Stomach (tissue), 9 donors: Measurements from ENCODE around the gene GUCY2F. TPM values are rescaled to one million over a fixed set of nuclear protein-coding genes. Genes with fewer than 3 reads are reported as not detected.
A peak's percentile ranks its signal among the peaks of the same experiment; 100 is the strongest.

Experiments
- DNase-seq, 2 donors: peaks; one replicate each; pipeline versions ENCODE4 v3.0.0 to v3.0.0-alpha.2; 2013 to 2019
- H3K27ac ChIP-seq, 5 donors: fragments of 200-600 bp in 4 of 5; sonication (generic) in 4 of 5; one replicate each; pipeline ENCODE4 v1.5.1; 2013 to 2019; ENCODE audit warnings: mild to moderate bottlenecking in 1 of 5, moderate library complexity in 1 of 5
- H3K27me3 ChIP-seq, 3 donors: fragments of 200-600 bp; sonication (generic); one replicate each; pipeline ENCODE4 v1.5.1; 2017 to 2019; ENCODE audit warnings: mixed run types in 1 of 3
- H3K36me3 ChIP-seq, 4 donors: fragments of 200-600 bp; sonication (generic); 1 replicate in 3 of 4; 2 replicates in 1 of 4; pipeline ENCODE4 v1.5.1; 2016 to 2019
- H3K4me1 ChIP-seq, 4 donors: fragments of 200-600 bp; sonication (generic); one replicate each; pipeline ENCODE4 v1.5.1; 2016 to 2019
- H3K4me3 ChIP-seq, 4 donors: fragments of 200-600 bp; sonication (generic) in 3 of 4; one replicate each; pipeline ENCODE4 v1.5.1; 2016 to 2019; ENCODE audit warnings: mild to moderate bottlenecking in 1 of 4
- H3K9me3 ChIP-seq, 4 donors: fragments of 200-600 bp; sonication (generic); one replicate each; pipeline ENCODE4 v1.5.1; 2016 to 2019
- CTCF ChIP-seq, 7 experiments: fragments of 450-650 bp in 4 of 7; fragments of 200-600 bp in 3 of 7; sonication (generic) in 3 of 7; IDR thresholded peaks; one replicate each; pipeline ENCODE4 v1.5.1; 2016 to 2019; ENCODE audit warnings: antibody characterized with exemption in 7 of 7, control low read depth in 2 of 7, mild to moderate bottlenecking in 1 of 7
- EP300 ChIP-seq: sonication (generic); formaldehyde crosslinking; IDR thresholded peaks from one replicate; pipeline ENCODE4 v1.6.1; 2017; ENCODE audit warnings: antibody characterized with exemption
- POLR2A ChIP-seq, 4 donors: fragments of 450-650 bp; IDR thresholded peaks; one replicate each; pipeline ENCODE4 v1.6.1; 2016; ENCODE audit warnings: antibody characterized with exemption in 4 of 4, control low read depth in 2 of 4, mild to moderate bottlenecking in 1 of 4, moderate library complexity in 1 of 4
- POLR2AphosphoS5 ChIP-seq, 3 donors: sonication (generic); formaldehyde crosslinking; IDR thresholded peaks; one replicate each; pipeline ENCODE4 v1.6.1; 2016; ENCODE audit warnings: antibody characterized with exemption in 3 of 3
- WGBS, 5 donors: extraction: QIAGEN DNeasy Blood & Tissue Kit in 3 of 5; methylation state at CpG; one replicate each; pipeline versions ENCODE4 v1.1.5 to v1.1.7; 2013 to 2018; 5-methylcytosine and 5-hydroxymethylcytosine counted together
- intact Hi-C: fragments of 100-400 bp; cut with DNase I; formaldehyde crosslinking; loops from one replicate; pipeline ENCODE4 v1.15.1; 2023; ENCODE audit warnings: low total_unique reads
- polyA plus RNA-seq, 3 donors: library from polyadenylated mRNA; stranded (reverse); fragments of 200-250 nt; gene quantifications; one replicate each; pipeline ENCODE4 v1.2.3, GENCODE V29; 2013
- total RNA-seq, 5 donors: library from RNA; depleted of rRNA; stranded (reverse); fragments of >200 nt; gene quantifications; one replicate each; pipeline versions ENCODE4 v1.1.0 to v1.2.3, GENCODE V29; 2014 to 2016
- donor health status: healthy with polysubstance abuse.
- donor health status: Bipolar disorder and iron deficiency.
- donor health status: healthy.

The GUCY2F gene
- total and polyA plus RNA-seq, 8 donors: not detected

- Histone ChIP-seq H3K27me3 (no peaks in the 10 kb centered on the region), H3K4me1 (no peaks in the 10 kb centered on the region), H3K9me3 (no peaks in the 10 kb centered on the region), H3K36me3 (no peaks in the 10 kb centered on the region), H3K4me3 (no peak overlapping the region), H3K27ac (no peak overlapping the region)
- intact Hi-C loops: loop anchor here (10.0 kb wide), 1 partner anchor 140 kb away; the partner anchor contains the start of gene KCNE5
- TF ChIP-seq EP300: no peak
- TF ChIP-seq CTCF (IDR thresholded peaks at IDR 0.05): no peak
- no peak for TF ChIP-seq POLR2AphosphoS5 (IDR thresholded peaks at IDR 0.05)
- no peak for TF ChIP-seq POLR2A (IDR thresholded peaks at IDR 0.05)
- whole genome bisulfite sequencing, 5 donors: 68 to 100% (median 91%) methylated on average over 1 of the region's 1 CpG
- no peak for DNase-seq
Observed at GRCh38 chrX:109484886-109485285, 3.0 kb upstream of the GUCY2F start.

- peak; percentile 26 to 72 for DNase-seq
- Histone ChIP-seq H3K27ac (no peak overlapping the region), H3K9me3 (no peaks in the 10 kb centered on the region), H3K36me3 (no peaks in the 10 kb centered on the region), H3K27me3 (peaks cover 0 to 16% (median 4%) of the 10 kb centered on the region in 3 donors), H3K4me3 (no peak overlapping the region), H3K4me1 (peaks cover 0 to 9% (median 3%) of the 10 kb centered on the region in 4 donors)
- intact Hi-C loops: no loop called here
- WGBS, 5 donors: 4 to 19% (median 13%) methylated on average over 15 to 23 of the region's 23 CpGs
- no peak for TF ChIP-seq POLR2A (IDR thresholded peaks at IDR 0.05)
- peak in 5 of 7 experiments; percentile 25 to 50 (median 36) for TF ChIP-seq CTCF (IDR thresholded peaks at IDR 0.05)
Observed at GRCh38 chrX:109475174-109475891, 6.6 kb downstream of the GUCY2F start.

- Histone ChIP-seq H3K4me3 (no peak overlapping the region), H3K4me1 (peaks cover 0 to 9% (median 3%) of the 10 kb centered on the region in 4 donors), H3K27me3 (peaks cover 0 to 16% (median 4%) of the 10 kb centered on the region in 3 donors), H3K9me3 (no peaks in the 10 kb centered on the region), H3K27ac (no peak overlapping the region), H3K36me3 (no peaks in the 10 kb centered on the region)
- peak in 1 of 2 donors; percentile 12 for DNase-seq
- intact Hi-C loops: no loop called here
- 52 to 73% (median 56%) methylated on average over 7 of the region's 7 CpGs for WGBS, 5 donors
- TF ChIP-seq POLR2AphosphoS5 (IDR thresholded peaks at IDR 0.05) (no peak), POLR2A (IDR thresholded peaks at IDR 0.05) (no peak), CTCF (IDR thresholded peaks at IDR 0.05) (no peak), EP300 (no peak)
Observed at GRCh38 chrX:109472939-109473735, 8.7 kb downstream of the GUCY2F start.

GRCh38 chrX:109464231-109464630 lies 17.7 kb downstream of the GUCY2F start:
- no peak for DNase-seq
- no peak for TF ChIP-seq EP300
- no peak for TF ChIP-seq CTCF (IDR thresholded peaks at IDR 0.05)
- TF ChIP-seq POLR2AphosphoS5 (IDR thresholded peaks at IDR 0.05): no peak
- TF ChIP-seq POLR2A (IDR thresholded peaks at IDR 0.05): no peak
- no peaks in the 10 kb centered on the region for H3K36me3 ChIP-seq
- H3K9me3 ChIP-seq: peaks cover 0 to 3% (median 0%) of the 10 kb centered on the region in 4 donors
- intact Hi-C loops: no loop called here
- no peaks in the 10 kb centered on the region for H3K27me3 ChIP-seq
- H3K27ac ChIP-seq: no peak overlapping the region
- H3K4me1 ChIP-seq: no peaks in the 10 kb centered on the region
- H3K4me3 ChIP-seq: no peak overlapping the region
